ENCODE data around the gene TRIL. TPM values are rescaled to one million over a fixed set of nuclear protein-coding genes. Genes with fewer than 3 reads are reported as not detected.

TRIL gene
- total RNA-seq, 1 donor from 2014 or later = 1.4 TPM

DNA sequence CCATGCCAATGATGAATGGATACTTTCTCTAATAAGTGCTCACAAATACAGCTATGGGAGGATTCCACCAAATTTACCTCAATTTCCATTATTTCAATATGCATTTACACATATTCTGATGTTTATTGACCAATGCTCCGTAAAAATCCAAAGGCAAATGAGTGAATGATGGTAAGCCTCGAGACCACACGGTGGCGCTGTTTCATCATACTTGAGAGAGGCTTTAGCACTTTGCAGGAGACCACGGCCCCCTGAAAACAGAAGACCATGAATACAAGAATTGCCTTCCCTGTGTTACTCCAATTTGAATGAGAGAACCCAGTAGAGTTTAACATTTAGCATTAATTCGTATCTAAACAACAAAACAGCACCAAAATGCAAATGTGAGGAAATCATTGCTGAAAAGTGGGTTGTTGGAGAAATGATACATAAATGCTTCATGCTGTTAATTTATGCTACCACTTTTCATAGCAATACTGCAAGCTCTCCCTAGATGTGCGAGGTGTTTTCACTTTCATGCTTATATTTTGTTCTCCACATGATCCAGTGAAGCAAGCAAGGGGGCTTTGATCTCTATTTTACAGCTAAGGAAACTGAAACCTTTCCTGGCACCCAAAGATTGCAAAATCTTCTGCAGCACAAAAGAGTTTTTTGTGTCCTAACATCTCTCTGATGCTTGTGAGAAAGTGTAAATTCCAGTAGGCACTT is 35.4 kb downstream of the TRIL start:
- DNase-seq = peak; percentile 78
- Mint-ChIP-seq H3K4me1 (ENCODE audit: low read depth, unreplicated experiment) (peaks cover 8% of the 10 kb centered on the region), H3K4me3 (ENCODE audit: unreplicated experiment) (no peak overlapping the region), H3K36me3 (ENCODE audit: unreplicated experiment) (no peaks in the 10 kb centered on the region), H3K27ac (ENCODE audit: unreplicated experiment) (no peak overlapping the region), H3K27me3 (ENCODE audit: unreplicated experiment) (peaks cover 2% of the 10 kb centered on the region), H3K9me3 (ENCODE audit: unreplicated experiment) (no peaks in the 10 kb centered on the region)
- TF ChIP-seq, protein P1, sequence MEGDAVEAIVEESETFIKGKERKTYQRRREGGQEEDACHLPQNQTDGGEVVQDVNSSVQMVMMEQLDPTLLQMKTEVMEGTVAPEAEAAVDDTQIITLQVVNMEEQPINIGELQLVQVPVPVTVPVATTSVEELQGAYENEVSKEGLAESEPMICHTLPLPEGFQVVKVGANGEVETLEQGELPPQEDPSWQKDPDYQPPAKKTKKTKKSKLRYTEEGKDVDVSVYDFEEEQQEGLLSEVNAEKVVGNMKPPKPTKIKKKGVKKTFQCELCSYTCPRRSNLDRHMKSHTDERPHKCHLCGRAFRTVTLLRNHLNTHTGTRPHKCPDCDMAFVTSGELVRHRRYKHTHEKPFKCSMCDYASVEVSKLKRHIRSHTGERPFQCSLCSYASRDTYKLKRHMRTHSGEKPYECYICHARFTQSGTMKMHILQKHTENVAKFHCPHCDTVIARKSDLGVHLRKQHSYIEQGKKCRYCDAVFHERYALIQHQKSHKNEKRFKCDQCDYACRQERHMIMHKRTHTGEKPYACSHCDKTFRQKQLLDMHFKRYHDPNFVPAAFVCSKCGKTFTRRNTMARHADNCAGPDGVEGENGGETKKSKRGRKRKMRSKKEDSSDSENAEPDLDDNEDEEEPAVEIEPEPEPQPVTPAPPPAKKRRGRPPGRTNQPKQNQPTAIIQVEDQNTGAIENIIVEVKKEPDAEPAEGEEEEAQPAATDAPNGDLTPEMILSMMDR (IDR thresholded peaks at IDR 0.05; ENCODE audit: partially characterized antibody, unreplicated experiment) = peak; percentile 90

DNA sequence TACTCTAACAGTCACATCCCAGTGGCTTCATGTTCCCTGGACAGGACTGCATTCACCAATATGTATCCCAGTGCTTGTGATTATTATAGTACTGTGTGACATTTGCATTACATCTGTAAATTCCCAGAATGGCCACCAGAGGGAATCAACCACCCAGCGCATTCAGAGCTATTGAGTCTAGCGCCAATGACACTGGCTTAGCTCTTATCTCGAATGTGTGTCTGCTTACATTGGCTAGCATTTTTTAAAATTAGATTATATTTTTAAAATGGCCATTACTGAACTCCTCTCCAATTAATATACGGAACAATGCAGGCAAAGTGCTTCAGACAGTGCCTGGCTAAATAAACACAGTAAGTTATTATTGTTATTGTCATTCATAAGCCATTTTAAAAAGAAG is 36.3 kb downstream of the TRIL start:
- H3K36me3 Mint-ChIP-seq (ENCODE audit: unreplicated experiment) = no peaks in the 10 kb centered on the region
- H3K27me3 Mint-ChIP-seq (ENCODE audit: unreplicated experiment) = peaks cover 2% of the 10 kb centered on the region
- H3K4me1 Mint-ChIP-seq (ENCODE audit: low read depth, unreplicated experiment) = peaks cover 2% of the 10 kb centered on the region
- no peak overlapping the region for H3K27ac Mint-ChIP-seq (ENCODE audit: unreplicated experiment)
- no peaks in the 10 kb centered on the region for H3K9me3 Mint-ChIP-seq (ENCODE audit: unreplicated experiment)
- H3K4me3 Mint-ChIP-seq (ENCODE audit: unreplicated experiment) = no peak overlapping the region
- TF ChIP-seq, protein P1 (IDR thresholded peaks at IDR 0.05; ENCODE audit: partially characterized antibody, unreplicated experiment) = peak; percentile 89
- peak; percentile 24 for DNase-seq

DNA sequence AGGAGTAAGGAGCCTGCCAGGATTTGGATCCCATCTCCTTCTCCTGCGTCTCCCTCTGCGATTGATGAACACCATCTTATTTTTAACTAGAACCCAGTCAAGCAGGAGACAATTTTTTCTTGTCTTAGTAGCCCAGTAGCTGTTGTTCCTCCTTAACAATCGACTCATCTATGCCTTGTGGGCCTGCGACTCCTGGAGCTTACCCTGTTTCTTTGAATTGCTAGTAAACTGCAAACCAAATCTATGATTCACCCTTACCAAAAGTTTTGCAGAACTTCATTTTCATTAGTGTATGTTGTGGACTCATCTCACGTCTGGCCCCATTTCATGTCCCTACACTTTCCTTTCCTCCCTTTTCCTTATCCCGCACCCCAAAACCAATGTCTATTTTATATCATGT is 37.7 kb downstream of the TRIL start:
- Mint-ChIP-seq H3K36me3 (ENCODE audit: unreplicated experiment) (no peaks in the 10 kb centered on the region), H3K4me3 (ENCODE audit: unreplicated experiment) (no peak overlapping the region), H3K27ac (ENCODE audit: unreplicated experiment) (no peak overlapping the region), H3K27me3 (ENCODE audit: unreplicated experiment) (no peaks in the 10 kb centered on the region), H3K9me3 (ENCODE audit: unreplicated experiment) (no peaks in the 10 kb centered on the region), H3K4me1 (ENCODE audit: low read depth, unreplicated experiment) (peaks cover 2% of the 10 kb centered on the region)
- no peak for DNase-seq
- TF ChIP-seq, protein P1 (IDR thresholded peaks at IDR 0.05; ENCODE audit: partially characterized antibody, unreplicated experiment) = no peak

DNA sequence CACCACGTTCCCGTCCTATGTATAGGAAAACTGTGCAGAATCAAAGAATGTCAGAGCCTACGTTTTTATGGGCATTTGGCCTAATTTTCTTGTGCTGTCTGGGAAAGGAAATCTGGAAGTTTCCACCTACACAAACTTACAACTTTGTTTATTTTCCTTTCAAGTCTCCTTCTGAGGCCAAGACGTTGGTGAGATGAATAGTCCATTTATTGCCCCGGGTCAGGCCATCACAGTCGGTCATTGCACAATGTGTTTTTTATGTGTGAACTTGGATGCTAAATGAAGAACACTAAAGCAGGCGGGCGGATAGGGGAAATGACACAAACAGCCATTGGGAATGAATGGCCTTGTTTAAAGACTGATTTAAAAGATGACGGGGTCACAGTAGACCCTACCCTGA is 38.6 kb downstream of the TRIL start:
- no peaks in the 10 kb centered on the region for H3K27me3 Mint-ChIP-seq (ENCODE audit: unreplicated experiment)
- H3K36me3 Mint-ChIP-seq (ENCODE audit: unreplicated experiment) = no peaks in the 10 kb centered on the region
- peaks cover 2% of the 10 kb centered on the region for H3K4me1 Mint-ChIP-seq (ENCODE audit: low read depth, unreplicated experiment)
- no peak overlapping the region for H3K27ac Mint-ChIP-seq (ENCODE audit: unreplicated experiment)
- DNase-seq = no peak
- no peak overlapping the region for H3K4me3 Mint-ChIP-seq (ENCODE audit: unreplicated experiment)
- TF ChIP-seq, protein P1 (IDR thresholded peaks at IDR 0.05; ENCODE audit: partially characterized antibody, unreplicated experiment) = no peak
- H3K9me3 Mint-ChIP-seq (ENCODE audit: unreplicated experiment) = no peaks in the 10 kb centered on the region

DNA sequence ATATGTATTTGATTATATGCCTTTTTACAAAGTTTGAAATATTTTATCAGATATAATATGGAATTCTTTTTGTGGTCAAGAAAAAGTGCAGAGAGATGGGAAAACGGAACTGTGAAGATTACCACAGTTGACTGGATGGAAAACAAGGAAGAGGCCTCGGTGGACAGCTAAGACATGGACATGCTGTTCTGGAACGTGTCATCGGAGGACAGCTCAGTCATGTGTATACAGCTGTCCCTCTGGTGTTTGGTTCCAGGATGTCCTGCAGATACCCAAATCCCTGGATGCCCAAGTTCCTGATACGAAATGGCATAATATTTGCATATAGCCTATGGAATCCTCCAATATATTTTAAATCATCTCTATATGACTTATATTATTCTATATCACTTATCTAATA is 49.4 kb downstream of the TRIL start:
- TF ChIP-seq, protein P1 (IDR thresholded peaks at IDR 0.05; ENCODE audit: partially characterized antibody, unreplicated experiment) = no peak
- DNase-seq = no peak
- H3K4me3 Mint-ChIP-seq (ENCODE audit: unreplicated experiment) = no peak overlapping the region
- H3K27me3 Mint-ChIP-seq (ENCODE audit: unreplicated experiment) = no peaks in the 10 kb centered on the region
- H3K9me3 Mint-ChIP-seq (ENCODE audit: unreplicated experiment) = no peaks in the 10 kb centered on the region
- no peaks in the 10 kb centered on the region for H3K36me3 Mint-ChIP-seq (ENCODE audit: unreplicated experiment)
- H3K4me1 Mint-ChIP-seq (ENCODE audit: low read depth, unreplicated experiment) = peaks cover 6% of the 10 kb centered on the region
- H3K27ac Mint-ChIP-seq (ENCODE audit: unreplicated experiment) = no peak overlapping the region

Measured in glutamatergic neuron (in vitro differentiated cells).